NT2/D1 (cell line): Measurements from ENCODE around the gene KLHL21.

Experiments used
- YY1 ChIP-seq: IDR thresholded peaks from 2 replicates; pipeline ENCODE4 v1.6.1; 2011; ENCODE audit not compliant: insufficient read length, insufficient read depth
- ZNF274 ChIP-seq: IDR thresholded peaks from 2 replicates; pipeline ENCODE4 v1.6.1; 2011; ENCODE audit warnings: mild to moderate bottlenecking, low read depth, low read length

DNA sequence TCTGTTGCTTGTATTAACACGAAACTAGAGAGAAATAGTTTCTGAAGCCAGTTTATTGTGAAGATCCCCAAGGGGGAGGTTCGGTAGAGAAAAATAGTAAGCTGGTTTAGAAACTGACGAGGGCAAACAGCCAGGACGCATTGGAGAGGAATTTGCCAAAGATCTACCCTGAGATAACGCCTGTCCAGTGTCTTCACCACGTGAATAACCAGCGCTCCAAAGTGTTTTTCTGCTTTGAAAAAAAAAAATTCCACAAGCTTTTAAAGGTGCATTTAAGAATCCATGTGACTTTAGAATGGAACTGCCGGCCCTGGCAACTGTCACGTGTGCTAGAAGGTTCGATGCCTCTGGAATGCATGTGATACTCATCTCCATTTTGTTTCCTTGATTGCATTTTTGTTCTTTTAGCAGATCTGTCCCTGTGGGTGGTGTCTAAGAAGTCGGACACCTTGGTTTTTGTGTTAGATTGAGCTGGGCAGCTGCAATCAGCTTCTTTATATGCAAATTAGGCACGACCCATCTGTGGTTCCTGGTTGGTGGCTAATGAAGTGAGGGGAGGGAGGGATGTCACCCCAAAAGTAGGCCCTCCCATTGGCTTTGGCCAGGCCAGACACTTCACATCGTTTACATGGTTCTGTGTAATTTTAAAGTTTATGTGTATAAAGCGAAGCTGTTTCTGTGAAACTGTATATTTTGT is 20.7 kb upstream of the KLHL21 start:
- TF ChIP-seq YY1 (no peak), ZNF274 (no peak)
